Measurements from ENCODE around the gene COL9A3.

COL9A3 gene

GRCh38 chr20:62816884-62817873 is at the start of gene COL9A3:
Gene COL9A3 (plus strand): TSS chr20:62817050. CDS start chr20:62817065, 15 bp downstream.
- Histone ChIP-seq H3K4me1 (ENCODE audit: control insufficient read depth, insufficient read depth, low read length) (peaks cover 13% of the 10 kb centered on the region; the same call in 1 of the 2 replicates), H3K9me3 (ENCODE audit: control insufficient read depth, insufficient read depth, low read length) (no peaks in the 10 kb centered on the region), H3K4me3 (ENCODE audit: low read depth, low read length) (peak within 1 kb of the TSS; percentile 68), H3K27me3 (ENCODE audit: control insufficient read depth, insufficient read depth, low read length) (peaks cover 9% of the 10 kb centered on the region), H3K36me3 (ENCODE audit: control insufficient read depth, insufficient read depth, low read length) (peaks cover 18% of the 10 kb centered on the region), H3K27ac (ENCODE audit: low read depth, low read length) (peak within 1 kb of the TSS; percentile 66), H3K9ac (ENCODE audit: low read depth, low read length) (peak within 1 kb of the TSS; percentile 65)

- H3K9ac ChIP-seq (ENCODE audit: low read depth, low read length): no peak overlapping the region
- H3K36me3 ChIP-seq (ENCODE audit: control insufficient read depth, insufficient read depth, low read length): no peaks in the 10 kb centered on the region
- no peaks in the 10 kb centered on the region for H3K9me3 ChIP-seq (ENCODE audit: control insufficient read depth, insufficient read depth, low read length)
- H3K4me1 ChIP-seq (ENCODE audit: control insufficient read depth, insufficient read depth, low read length): no peaks in the 10 kb centered on the region
- no peaks in the 10 kb centered on the region for H3K27me3 ChIP-seq (ENCODE audit: control insufficient read depth, insufficient read depth, low read length)
- H3K4me3 ChIP-seq (ENCODE audit: low read depth, low read length): no peak overlapping the region
- no peak overlapping the region for H3K27ac ChIP-seq (ENCODE audit: low read depth, low read length)
Observed at GRCh38 chr20:62768234-62768546, 48.7 kb upstream of the COL9A3 start.

- Histone ChIP-seq H3K27me3 (ENCODE audit: control insufficient read depth, insufficient read depth, low read length) (no peaks in the 10 kb centered on the region), H3K27ac (ENCODE audit: low read depth, low read length) (no peak overlapping the region), H3K4me3 (ENCODE audit: low read depth, low read length) (no peak overlapping the region), H3K9me3 (ENCODE audit: control insufficient read depth, insufficient read depth, low read length) (no peaks in the 10 kb centered on the region), H3K36me3 (ENCODE audit: control insufficient read depth, insufficient read depth, low read length) (no peaks in the 10 kb centered on the region), H3K9ac (ENCODE audit: low read depth, low read length) (no peak overlapping the region), H3K4me1 (ENCODE audit: control insufficient read depth, insufficient read depth, low read length) (no peaks in the 10 kb centered on the region)
Observed at GRCh38 chr20:62768551-62769287, 48.1 kb upstream of the COL9A3 start.

- H3K9me3 ChIP-seq (ENCODE audit: control insufficient read depth, insufficient read depth, low read length): no peaks in the 10 kb centered on the region
- no peaks in the 10 kb centered on the region for H3K4me1 ChIP-seq (ENCODE audit: control insufficient read depth, insufficient read depth, low read length)
- no peaks in the 10 kb centered on the region for H3K27me3 ChIP-seq (ENCODE audit: control insufficient read depth, insufficient read depth, low read length)
- no peak overlapping the region for H3K27ac ChIP-seq (ENCODE audit: low read depth, low read length)
- H3K9ac ChIP-seq (ENCODE audit: low read depth, low read length): no peak overlapping the region
- no peaks in the 10 kb centered on the region for H3K36me3 ChIP-seq (ENCODE audit: control insufficient read depth, insufficient read depth, low read length)
- H3K4me3 ChIP-seq (ENCODE audit: low read depth, low read length): no peak overlapping the region
Observed at GRCh38 chr20:62769346-62770071, 47.3 kb upstream of the COL9A3 start.

GRCh38 chr20:62770111-62770910 is 46.5 kb upstream of the COL9A3 start:
- Histone ChIP-seq H3K4me1 (ENCODE audit: control insufficient read depth, insufficient read depth, low read length) (no peaks in the 10 kb centered on the region), H3K27ac (ENCODE audit: low read depth, low read length) (no peak overlapping the region), H3K36me3 (ENCODE audit: control insufficient read depth, insufficient read depth, low read length) (no peaks in the 10 kb centered on the region), H3K4me3 (ENCODE audit: low read depth, low read length) (no peak overlapping the region), H3K9me3 (ENCODE audit: control insufficient read depth, insufficient read depth, low read length) (no peaks in the 10 kb centered on the region), H3K9ac (ENCODE audit: low read depth, low read length) (no peak overlapping the region), H3K27me3 (ENCODE audit: control insufficient read depth, insufficient read depth, low read length) (no peaks in the 10 kb centered on the region)

- no peak overlapping the region for H3K9ac ChIP-seq (ENCODE audit: low read depth, low read length)
- no peak overlapping the region for H3K4me3 ChIP-seq (ENCODE audit: low read depth, low read length)
- no peaks in the 10 kb centered on the region for H3K4me1 ChIP-seq (ENCODE audit: control insufficient read depth, insufficient read depth, low read length)
- H3K36me3 ChIP-seq (ENCODE audit: control insufficient read depth, insufficient read depth, low read length): no peaks in the 10 kb centered on the region
- no peaks in the 10 kb centered on the region for H3K27me3 ChIP-seq (ENCODE audit: control insufficient read depth, insufficient read depth, low read length)
- no peak overlapping the region for H3K27ac ChIP-seq (ENCODE audit: low read depth, low read length)
- no peaks in the 10 kb centered on the region for H3K9me3 ChIP-seq (ENCODE audit: control insufficient read depth, insufficient read depth, low read length)
Observed at GRCh38 chr20:62770916-62771315, 45.9 kb upstream of the COL9A3 start.

- no peak overlapping the region for H3K9ac ChIP-seq (ENCODE audit: low read depth, low read length)
- no peaks in the 10 kb centered on the region for H3K9me3 ChIP-seq (ENCODE audit: control insufficient read depth, insufficient read depth, low read length)
- no peak overlapping the region for H3K27ac ChIP-seq (ENCODE audit: low read depth, low read length)
- no peak overlapping the region for H3K4me3 ChIP-seq (ENCODE audit: low read depth, low read length)
- no peaks in the 10 kb centered on the region for H3K27me3 ChIP-seq (ENCODE audit: control insufficient read depth, insufficient read depth, low read length)
- peaks cover 3% of the 10 kb centered on the region; the same call in 1 of the 2 replicates for H3K4me1 ChIP-seq (ENCODE audit: control insufficient read depth, insufficient read depth, low read length)
- H3K36me3 ChIP-seq (ENCODE audit: control insufficient read depth, insufficient read depth, low read length): no peaks in the 10 kb centered on the region
Observed at GRCh38 chr20:62771396-62772102, 45.3 kb upstream of the COL9A3 start.

GRCh38 chr20:62772103-62772611 is 44.7 kb upstream of the COL9A3 start:
- Histone ChIP-seq H3K4me3 (ENCODE audit: low read depth, low read length) (no peak overlapping the region), H3K9ac (ENCODE audit: low read depth, low read length) (no peak overlapping the region), H3K9me3 (ENCODE audit: control insufficient read depth, insufficient read depth, low read length) (no peaks in the 10 kb centered on the region), H3K36me3 (ENCODE audit: control insufficient read depth, insufficient read depth, low read length) (no peaks in the 10 kb centered on the region), H3K4me1 (ENCODE audit: control insufficient read depth, insufficient read depth, low read length) (peaks cover 5% of the 10 kb centered on the region; the same call in 1 of the 2 replicates), H3K27ac (ENCODE audit: low read depth, low read length) (no peak overlapping the region), H3K27me3 (ENCODE audit: control insufficient read depth, insufficient read depth, low read length) (no peaks in the 10 kb centered on the region)

GRCh38 chr20:62772619-62772989 is 44.2 kb upstream of the COL9A3 start:
- Histone ChIP-seq H3K27me3 (ENCODE audit: control insufficient read depth, insufficient read depth, low read length) (no peaks in the 10 kb centered on the region), H3K36me3 (ENCODE audit: control insufficient read depth, insufficient read depth, low read length) (no peaks in the 10 kb centered on the region), H3K9me3 (ENCODE audit: control insufficient read depth, insufficient read depth, low read length) (no peaks in the 10 kb centered on the region), H3K4me3 (ENCODE audit: low read depth, low read length) (no peak overlapping the region), H3K9ac (ENCODE audit: low read depth, low read length) (no peak overlapping the region), H3K4me1 (ENCODE audit: control insufficient read depth, insufficient read depth, low read length) (peaks cover 5% of the 10 kb centered on the region; the same call in 1 of the 2 replicates), H3K27ac (ENCODE audit: low read depth, low read length) (no peak overlapping the region)
